Lung microvascular endothelial cell (primary cell): Measurements from ENCODE around the gene POLR3F. TPM values are rescaled to one million over a fixed set of nuclear protein-coding genes. Genes with fewer than 3 reads are reported as not detected.
A peak's percentile ranks its signal among the peaks of the same experiment; 100 is the strongest.
"Not testable (repeated sequence)": the region's sequence is repeated elsewhere in the genome, so short reads cannot be mapped to it uniquely, and the experiment has no call there.

Experiments
- DNase-seq, 2 donors: peaks; one replicate each; pipeline versions ENCODE4 v3.0.0 to v3.0.0-alpha.2; 2010; ENCODE audit warnings: low read depth in 2 of 2
- total RNA-seq: library from RNA; depleted of rRNA; stranded (reverse); fragments of >200 nt; gene quantifications from 2 replicates; pipeline ENCODE4 v1.2.1, GENCODE V29; 2014

POLR3F gene
- total RNA-seq, 1 donor from 2014 or later: 13.5 TPM

DNA sequence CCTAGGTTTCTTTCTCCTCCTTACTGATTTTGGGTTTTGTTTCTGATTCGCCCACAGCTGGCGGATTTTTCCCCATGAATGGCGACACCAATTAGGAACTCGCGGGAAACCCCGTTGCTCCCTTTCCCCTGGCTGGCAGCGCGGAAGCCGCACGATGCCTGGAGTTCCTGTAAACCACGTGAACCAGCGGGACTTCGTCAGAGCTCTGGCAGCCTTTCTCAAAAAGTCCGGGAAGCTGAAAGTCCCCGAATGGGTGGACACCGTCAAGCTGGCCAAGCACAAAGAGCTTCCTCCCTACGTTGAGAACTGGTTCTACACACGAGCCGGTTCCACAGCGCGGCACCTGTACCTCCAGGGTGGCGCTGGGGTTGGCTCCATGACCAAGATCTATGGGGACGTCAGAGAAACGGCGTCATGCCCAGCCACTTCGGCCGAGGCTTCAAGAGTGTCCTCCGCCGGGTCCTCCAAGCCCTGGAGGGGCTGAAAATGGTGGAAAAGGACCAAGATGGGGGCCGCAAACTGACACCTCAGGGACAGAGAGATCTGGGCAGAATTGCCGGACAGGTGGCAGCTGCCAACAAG is 37.4 kb downstream of the POLR3F start:
- DNase-seq: peak in 1 of 2 donors; percentile 58

GRCh38 chr20:18506744-18507143 is 39.6 kb downstream of the POLR3F start:
- peak in 1 of 2 donors; percentile 2 for DNase-seq

DNA sequence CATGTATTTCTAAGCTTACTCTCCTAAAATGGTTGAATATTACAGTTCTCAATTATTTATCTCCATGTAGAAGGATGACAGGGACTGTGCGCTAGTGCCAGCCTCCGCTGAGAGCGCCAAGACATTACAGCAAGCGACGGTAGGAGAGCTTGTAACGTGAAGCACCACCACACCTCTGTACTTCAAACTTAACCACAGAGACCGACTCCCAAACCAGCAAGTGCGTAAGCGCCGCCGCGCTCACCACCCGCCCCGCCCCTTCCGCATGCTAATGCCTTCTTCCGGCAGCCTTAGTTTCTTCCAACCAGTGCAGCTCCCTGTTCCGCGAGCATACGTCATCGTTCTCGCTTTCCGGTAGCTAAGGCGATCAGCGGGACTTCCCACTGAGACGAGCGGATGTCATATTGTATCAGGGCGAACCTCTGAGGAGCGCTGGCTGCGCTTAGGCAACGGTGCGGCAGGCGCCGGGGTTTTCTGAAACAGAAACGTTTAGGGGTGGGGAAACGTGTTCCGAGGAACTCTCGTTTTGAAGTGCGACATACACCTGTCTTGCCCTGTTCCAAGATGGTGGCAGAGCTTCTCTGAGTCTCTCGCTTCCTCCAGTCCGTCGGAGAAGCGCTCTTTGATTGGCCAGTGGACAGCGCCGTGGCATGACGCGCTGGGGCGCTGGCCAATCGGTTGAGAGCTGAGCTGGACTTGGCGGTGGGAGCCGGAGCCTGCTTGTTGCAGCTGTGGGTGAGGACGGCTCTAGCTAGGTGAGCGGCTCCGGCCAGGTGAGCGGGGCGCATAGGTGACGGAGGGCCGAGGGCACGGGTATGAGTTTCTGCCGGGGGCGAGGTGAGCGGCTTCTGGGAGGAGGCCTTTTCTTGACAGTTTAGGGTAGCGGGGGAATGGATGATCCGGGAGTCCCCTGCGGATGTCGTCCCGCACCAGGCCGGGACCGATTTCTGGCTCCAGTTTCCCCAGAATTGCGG is 40.3 kb downstream of the POLR3F start, which contains the start of gene SEC23B:
Gene SEC23B (plus strand): TSS at position 723 of the 974 bp plus-strand sequence. CDS start 2,896 bp downstream, outside the sequence.
- DNase-seq: peak; percentile 98

DNA sequence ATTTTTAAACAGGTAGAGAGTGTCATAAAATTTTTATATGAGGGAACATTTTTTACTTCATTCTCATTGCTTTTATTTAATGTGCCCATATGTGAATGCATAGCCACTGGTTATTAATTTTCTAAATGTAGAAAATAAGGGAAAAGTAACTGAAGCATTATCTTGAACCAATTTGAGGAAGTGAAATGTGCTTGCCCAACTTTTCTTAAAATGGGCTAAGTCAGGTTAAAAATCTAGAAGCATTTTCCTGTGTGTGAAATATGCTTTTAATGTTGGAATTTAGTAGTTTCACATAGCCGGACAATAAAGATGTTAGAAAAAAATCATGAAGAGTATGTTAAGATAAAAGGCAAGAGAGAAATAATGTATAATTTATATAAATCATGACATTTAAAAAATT is 44.4 kb downstream of the POLR3F start:
- no peak for DNase-seq

DNA sequence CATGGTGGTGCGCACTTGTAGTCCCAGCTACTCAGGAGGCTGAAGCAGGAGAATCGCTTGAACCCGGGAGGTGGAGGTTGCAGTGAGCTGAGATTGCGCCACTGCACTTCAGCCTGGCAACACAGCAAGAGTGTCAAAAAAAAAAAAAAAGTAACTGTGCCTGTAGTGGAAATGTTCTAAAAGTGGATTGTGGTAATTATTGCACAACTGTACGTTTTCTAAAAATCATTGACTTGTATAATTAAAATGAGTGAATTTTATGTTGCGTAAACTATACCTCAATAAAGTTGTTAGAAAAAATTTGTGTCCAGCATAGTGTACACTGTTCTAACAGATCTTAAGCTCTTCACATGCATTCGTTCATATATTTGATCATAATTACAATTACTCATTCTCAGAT is 46.0 kb downstream of the POLR3F start:
- no peak for DNase-seq

- no peak for DNase-seq
Measured at GRCh38 chr20:18514127-18514526, 46.9 kb downstream of the POLR3F start.

- DNase-seq: no peak
Measured at GRCh38 chr20:18515973-18516372, 48.8 kb downstream of the POLR3F start.

DNA sequence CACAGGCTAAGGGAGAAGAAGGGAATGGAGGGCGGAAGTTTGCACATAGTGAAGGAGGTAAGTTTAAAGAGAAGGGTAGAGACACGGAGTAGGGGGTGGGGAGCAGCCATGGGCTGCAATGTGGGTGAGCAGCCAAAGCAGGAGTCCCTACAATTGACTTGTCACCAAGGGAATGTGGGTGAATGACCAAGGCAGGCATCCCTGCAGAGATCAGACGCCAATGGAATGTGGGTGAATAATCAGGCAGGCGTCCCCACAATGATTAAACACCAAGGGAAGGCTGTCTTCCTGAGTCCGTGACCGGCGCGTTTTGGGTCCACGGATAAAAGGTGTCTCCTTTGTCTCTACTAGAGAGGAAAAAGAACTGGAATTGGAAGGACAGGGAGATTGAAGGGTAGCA is 54.9 kb downstream of the POLR3F start:
- not testable (repeated sequence) for DNase-seq

DNA sequence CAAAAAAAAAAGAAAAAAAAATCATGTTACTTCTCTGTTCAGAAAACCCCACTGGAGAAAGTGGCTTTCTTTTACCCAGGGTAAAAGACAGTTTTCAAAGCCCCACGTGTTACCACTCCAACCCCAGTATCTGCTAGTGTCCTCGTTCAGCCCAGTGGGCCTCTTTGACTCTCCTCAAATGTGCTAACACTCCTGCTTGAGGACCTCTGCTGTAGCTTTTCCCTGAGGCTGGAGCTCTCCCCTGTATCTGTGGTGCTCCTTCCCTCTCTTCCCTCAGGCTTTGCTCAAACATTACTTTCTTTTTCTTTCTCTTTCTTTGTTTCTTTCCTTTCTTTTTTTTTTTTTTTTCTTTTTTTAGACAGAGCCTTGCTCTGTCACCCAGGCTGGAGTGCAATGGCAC is 55.9 kb downstream of the POLR3F start:
- no peak for DNase-seq

DNA sequence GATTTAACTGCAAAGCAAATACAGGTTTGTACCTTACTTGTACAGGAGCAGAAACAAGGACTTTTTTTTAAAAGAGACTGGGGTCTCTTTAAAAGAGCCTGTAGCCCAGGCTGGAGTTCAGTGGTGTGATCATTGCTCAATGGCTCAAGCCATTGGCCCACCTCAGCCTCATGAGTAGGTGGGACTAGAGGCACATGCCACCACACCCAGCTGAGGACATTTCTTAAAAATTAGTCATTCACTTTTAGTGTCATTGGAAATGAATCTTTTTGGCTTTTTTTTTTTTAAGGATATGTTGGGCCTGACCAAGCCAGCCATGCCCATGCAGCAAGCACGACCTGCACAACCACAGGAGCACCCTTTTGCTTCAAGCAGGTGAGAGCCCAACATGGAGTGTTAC is 57.5 kb downstream of the POLR3F start:
- no peak for DNase-seq

DNA sequence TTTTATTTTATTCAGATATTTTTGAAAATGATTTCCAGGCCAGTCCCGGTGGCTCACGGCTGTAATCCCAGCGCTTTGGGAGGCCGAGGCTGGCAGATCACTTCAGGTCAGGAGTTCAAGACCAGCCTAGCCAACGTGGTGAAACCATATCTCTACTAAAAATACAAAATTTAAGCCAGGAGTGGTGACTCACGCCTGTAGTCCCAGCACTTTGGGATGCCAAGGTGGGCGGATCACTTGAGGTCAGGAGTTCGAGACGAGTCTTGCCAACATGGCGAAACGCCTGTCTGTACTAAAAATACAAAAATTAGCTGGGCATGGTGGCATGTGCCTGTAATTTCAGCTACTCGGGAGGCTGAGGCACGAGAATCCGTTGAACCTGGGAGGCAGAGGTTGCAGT is 59.6 kb downstream of the POLR3F start:
- not testable (repeated sequence) for DNase-seq

DNA sequence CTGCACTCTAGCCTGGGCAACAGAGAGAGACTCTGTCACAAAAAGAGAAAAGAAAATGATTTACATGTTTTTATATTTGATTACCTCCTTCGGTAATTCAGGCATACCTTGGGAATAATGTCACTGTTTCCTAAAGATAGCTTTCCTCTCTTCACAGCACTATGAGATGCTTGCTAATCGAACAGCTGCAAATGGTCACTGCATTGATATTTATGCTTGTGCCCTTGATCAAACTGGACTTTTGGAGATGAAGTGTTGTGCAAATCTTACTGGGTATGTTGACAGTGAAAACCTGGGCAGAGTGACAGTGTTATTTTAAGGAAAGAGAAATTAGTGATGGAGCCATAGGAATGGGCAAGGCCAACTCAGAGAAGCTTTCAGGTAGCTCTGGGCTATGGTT is 60.1 kb downstream of the POLR3F start:
- DNase-seq: no peak

- DNase-seq: no peak
Measured at GRCh38 chr20:18527836-18528235, 60.6 kb downstream of the POLR3F start.

DNA sequence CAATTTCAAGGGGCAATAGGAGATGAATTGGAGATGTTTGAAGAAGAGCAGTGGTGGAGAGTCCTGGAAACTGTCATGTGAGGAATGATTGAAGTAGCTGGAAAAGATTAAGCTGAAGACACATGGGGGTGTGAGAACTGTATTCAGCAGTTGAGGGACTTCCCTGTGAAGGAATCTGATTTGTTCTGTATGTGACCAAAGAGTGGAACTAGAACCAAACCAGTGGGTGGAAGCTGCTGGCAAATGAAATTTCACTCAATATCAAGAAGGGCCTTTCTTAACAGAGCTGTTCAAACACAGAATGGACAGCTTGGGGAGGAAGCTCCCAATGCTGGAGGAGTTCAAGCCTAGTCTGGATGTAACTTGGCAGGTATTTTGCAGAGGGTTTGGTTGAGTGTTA is 61.9 kb downstream of the POLR3F start:
- no peak for DNase-seq

DNA sequence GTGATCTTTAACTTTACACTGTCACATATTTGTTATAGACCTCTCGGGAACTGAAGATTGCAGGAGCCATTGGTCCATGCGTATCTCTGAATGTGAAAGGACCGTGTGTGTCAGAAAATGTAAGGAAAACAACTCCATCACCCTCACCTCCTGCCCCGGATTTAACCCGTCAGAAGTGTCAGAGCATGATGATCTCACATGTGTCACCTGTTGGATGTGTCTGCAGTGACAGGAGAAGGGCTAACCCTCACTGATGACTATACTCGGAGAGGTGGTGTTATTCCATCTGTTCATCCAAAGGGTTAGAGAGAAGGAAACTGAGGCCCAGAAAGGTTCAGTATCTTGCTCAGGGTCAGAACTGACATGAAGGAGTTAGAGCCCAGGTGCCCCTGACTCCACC is 65.4 kb downstream of the POLR3F start:
- DNase-seq: no peak

- peak in 1 of 2 donors; percentile 6 for DNase-seq
Measured at GRCh38 chr20:18533491-18533890, 66.3 kb downstream of the POLR3F start.

GRCh38 chr20:18533978-18534644 is 66.9 kb downstream of the POLR3F start:
- peak in 1 of 2 donors; percentile 81 for DNase-seq

Other genes starting within 250 kb of the POLR3F start
- gene ZNF133, start 178.9 kb upstream of the POLR3F start, total RNA-seq: 10.7 and 15.1 TPM in 2 replicates
- gene DZANK1, start 360 bp upstream of the POLR3F start, total RNA-seq: 0.40 and 0.44 TPM in 2 replicates
- gene RBBP9, start 29.8 kb downstream of the POLR3F start, total RNA-seq: 8.3 TPM in 2 replicates
- gene SEC23B, start 40.5 kb downstream of the POLR3F start, total RNA-seq: 27.2 and 42.1 TPM in 2 replicates
- gene SMIM26, start 100.0 kb downstream of the POLR3F start, total RNA-seq: 51.9 and 82.3 TPM in 2 replicates
- 35.5 and 51.2 TPM in 2 replicates for gene DTD1, start 120.7 kb downstream of the POLR3F start, total RNA-seq